ENCODE measurements around the gene GRM7. TPM values are rescaled to one million over a fixed set of nuclear protein-coding genes. Genes with fewer than 3 reads are reported as not detected.

The GRM7 gene
- total and polyA plus RNA-seq, 9 of the 15 experiments (the other 6 are each of a cell fraction or from before 2014, with no cell fraction given) = not detected

DNA sequence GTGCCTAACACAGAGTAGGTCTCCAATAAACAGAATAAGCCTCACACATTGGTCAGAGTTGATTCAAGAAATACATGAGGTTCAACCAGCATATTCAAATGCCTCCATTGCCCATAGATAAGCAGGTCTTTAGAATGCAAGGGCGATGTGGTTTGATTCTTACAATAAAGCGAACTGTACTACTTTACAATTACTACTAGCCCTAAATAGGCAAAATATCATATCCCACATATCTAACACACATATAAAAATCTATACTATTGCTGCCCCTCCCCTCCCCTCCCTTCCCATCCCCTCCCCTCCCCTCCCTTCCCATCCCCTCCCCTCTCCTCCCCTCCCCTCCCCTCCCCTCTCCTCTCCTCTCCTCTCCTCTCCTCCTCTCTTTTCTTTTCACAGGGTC, 6.7 kb upstream of the GRM7 start:
- Histone ChIP-seq H2AFZ (ENCODE audit: low read depth, low read length) (no peak overlapping the region), H3K27ac (ENCODE audit: extremely low read depth, low read depth, low read length) (no peak overlapping the region), H3K27me3 (ENCODE audit: control insufficient read depth in 2 of 2, insufficient read depth in 2 of 2, low read length in 2 of 2) (no peaks in the 10 kb centered on the region), H3K4me2 (ENCODE audit: insufficient read depth, low read length) (no peak overlapping the region), H3K9ac (ENCODE audit: insufficient read depth in 1 of 2, low read depth in 2 of 2, low read length in 2 of 2) (no peak overlapping the region), H3K79me2 (ENCODE audit: control insufficient read depth, insufficient read depth, low read length) (no peaks in the 10 kb centered on the region), H3K9me1 (ENCODE audit: control insufficient read depth, insufficient read depth, low read length) (no peaks in the 10 kb centered on the region), H4K20me1 (replicated peaks; ENCODE audit: control insufficient read depth, insufficient read depth, low read length) (no peaks in the 10 kb centered on the region), H3K4me3 (no peak overlapping the region), H3K36me3 (ENCODE audit: control insufficient read depth, insufficient read depth, low read length) (no peaks in the 10 kb centered on the region), H3K9me3 (replicated peaks; ENCODE audit: control insufficient read depth, insufficient read depth, low read depth, low read length) (no peaks in the 10 kb centered on the region), H3K4me1 (replicated peaks in 1 of 2; ENCODE audit: control insufficient read depth in 2 of 2, insufficient read depth in 2 of 2, low read length in 2 of 2) (no peaks in the 10 kb centered on the region)
- DNase-seq (ENCODE audit: extremely low read depth in 1 of 4, low spot score in 3 of 4) = no peak
- ChIA-PET POLR2A (no interaction called here), CTCF (ENCODE audit: low intra/inter-chr PET ratio) (no interaction called here)
- no peak for FAIRE-seq
- 0% methylated on average over 1 of the region's 2 CpGs for WGBS (ENCODE audit: insufficient coverage, low coverage, missing lambda C conversion rate)
- BruUV-seq (replicated peaks) = no TSS peak
- in situ Hi-C loops (cut with MboI) = no loop called here
- intact Hi-C loops (cut with micrococcal nuclease) = no loop called here
- ATAC-seq = no peak
- no peak for TF ChIP-seq ZFX (CRISPR knock-in tag; IDR thresholded peaks at IDR 0.05)
- no peak for TF ChIP-seq GATAD2B (IDR thresholded peaks at IDR 0.05; ENCODE audit: borderline replicate concordance)
- TF ChIP-seq HNRNPK (IDR thresholded peaks at IDR 0.05; ENCODE audit: low read depth, low read length, poor library complexity, severe bottlenecking) = peak; percentile 57
- peak; percentile 60 for TF ChIP-seq PCBP1 (IDR thresholded peaks at IDR 0.05; ENCODE audit: low read depth, low read length, poor library complexity, severe bottlenecking)
- no peak for TF ChIP-seq ZNF655 (CRISPR knock-in tag; IDR thresholded peaks at IDR 0.05)
- peak; percentile 36 for TF ChIP-seq PCBP2 (IDR thresholded peaks at IDR 0.05; ENCODE audit: low read depth, low read length, poor library complexity, severe bottlenecking)
- TF ChIP-seq TAF7 (tag; IDR thresholded peaks at IDR 0.05) = no peak

All from K562 (cell line).